Measurements from ENCODE around the gene SLC6A8.
"Not testable (repeated sequence)": the region's sequence is repeated elsewhere in the genome, so short reads cannot be mapped to it uniquely, and the experiment has no call there.

Gene SLC6A8

GRCh38 chrX:153736071-153736820 lies 48.5 kb downstream of the SLC6A8 start:
- no peaks in the 10 kb centered on the region for H3K9me3 Mint-ChIP-seq
- H3K4me3 Mint-ChIP-seq = no peak overlapping the region
- H3K36me3 Mint-ChIP-seq (ENCODE audit: insufficient read depth) = peaks cover 9% of the 10 kb centered on the region
- peak overlapping the region in 1 of 2 donors; percentile 46 for H3K27ac Mint-ChIP-seq
- ATAC-seq (replicated peaks) (no peak), DNase-seq (no peak)
- H3K4me1 Mint-ChIP-seq (ENCODE audit: low read depth in 2 of 2) = peaks cover 13 to 28% of the 10 kb centered on the region in 2 donors
- no peaks in the 10 kb centered on the region for H3K27me3 Mint-ChIP-seq

GRCh38 chrX:153736871-153737441 lies 49.2 kb downstream of the SLC6A8 start:
- Mint-ChIP-seq H3K4me3 (no peak overlapping the region), H3K9me3 (no peaks in the 10 kb centered on the region), H3K27ac (peak overlapping the region in 1 of 2 donors; percentile 46), H3K36me3 (ENCODE audit: insufficient read depth) (peaks cover 10% of the 10 kb centered on the region), H3K27me3 (no peaks in the 10 kb centered on the region), H3K4me1 (ENCODE audit: low read depth in 2 of 2) (peaks cover 6 to 22% of the 10 kb centered on the region in 2 donors)
- ATAC-seq (replicated peaks) = no peak
- no peak for DNase-seq

DNA sequence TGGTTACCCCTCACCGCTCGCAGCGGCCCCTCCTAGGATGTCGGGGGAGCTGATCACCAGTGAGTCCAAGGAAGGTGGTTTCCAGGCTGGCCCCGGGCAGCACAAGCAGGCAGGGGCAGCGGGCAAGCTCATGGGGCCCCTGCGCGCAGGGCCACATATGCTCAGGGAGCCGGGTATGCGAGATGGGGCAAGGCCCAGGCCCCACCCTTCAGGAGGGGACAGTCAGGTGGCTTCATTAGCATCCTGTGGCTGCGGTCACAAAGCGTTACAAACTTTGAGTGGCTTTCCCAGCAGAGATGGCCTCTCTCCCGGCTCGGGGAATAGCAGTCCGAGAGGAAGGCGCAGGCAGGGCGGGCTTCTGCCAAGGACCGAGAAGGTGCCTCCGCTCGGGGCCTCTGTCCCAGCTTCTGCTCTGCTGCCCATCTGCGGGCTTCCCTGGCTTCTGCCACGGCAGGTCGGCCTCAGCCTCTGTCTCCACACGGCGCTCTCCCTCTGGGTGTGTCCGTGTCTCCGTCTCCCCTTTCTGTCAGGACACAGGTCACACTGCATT lies 50.4 kb downstream of the SLC6A8 start:
- H3K4me3 Mint-ChIP-seq = no peak overlapping the region
- no peak for ATAC-seq (replicated peaks)
- no peak overlapping the region for H3K27ac Mint-ChIP-seq
- DNase-seq = no peak
- no peaks in the 10 kb centered on the region for H3K9me3 Mint-ChIP-seq
- H3K36me3 Mint-ChIP-seq (ENCODE audit: insufficient read depth) = peaks cover 10% of the 10 kb centered on the region
- no peaks in the 10 kb centered on the region for H3K27me3 Mint-ChIP-seq
- peaks cover 6 to 22% of the 10 kb centered on the region in 2 donors for H3K4me1 Mint-ChIP-seq (ENCODE audit: low read depth in 2 of 2)

DNA sequence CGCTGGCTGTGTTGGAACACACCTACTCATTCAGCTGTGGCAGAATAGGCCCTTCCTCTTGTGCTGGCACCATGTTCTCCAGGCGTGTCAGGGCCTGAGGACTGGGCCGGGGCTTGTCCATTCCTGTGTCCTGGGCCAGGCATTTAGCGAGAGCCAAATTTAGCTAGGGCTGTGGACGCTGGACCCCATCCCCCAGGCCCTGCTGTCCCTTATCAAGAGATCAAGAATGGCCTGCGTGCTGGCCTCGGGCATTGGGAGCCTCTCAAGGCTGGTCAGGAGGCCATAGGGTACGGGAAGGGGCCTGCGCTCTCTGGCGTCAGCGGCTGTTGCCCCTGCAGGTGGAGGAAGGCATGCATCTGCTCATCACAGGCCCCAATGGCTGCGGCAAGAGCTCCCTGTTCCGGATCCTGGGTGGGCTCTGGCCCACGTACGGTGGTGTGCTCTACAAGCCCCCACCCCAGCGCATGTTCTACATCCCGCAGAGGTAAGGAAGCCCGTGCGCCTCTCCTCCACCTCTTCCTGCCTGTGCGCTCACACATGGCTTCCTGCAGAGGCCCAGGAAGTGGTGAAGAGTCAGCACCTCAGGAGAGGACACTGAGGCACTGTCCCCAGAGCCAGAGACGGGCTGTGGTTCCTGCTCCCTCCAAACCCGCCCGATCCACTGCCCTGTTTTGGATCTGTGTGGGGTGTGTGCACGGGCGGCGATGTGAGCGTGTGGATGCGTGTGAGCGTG lies 52.2 kb downstream of the SLC6A8 start:
- Mint-ChIP-seq H3K9me3 (no peaks in the 10 kb centered on the region), H3K4me3 (peak overlapping the region; percentile 37 to 76), H3K27ac (peak overlapping the region in 1 of 2 donors; percentile 20), H3K36me3 (ENCODE audit: insufficient read depth) (peaks cover 6% of the 10 kb centered on the region), H3K4me1 (ENCODE audit: low read depth in 2 of 2) (peaks cover 6 to 19% of the 10 kb centered on the region in 2 donors), H3K27me3 (peaks cover 4 to 6% of the 10 kb centered on the region in 2 donors)
- DNase-seq = no peak
- ATAC-seq (replicated peaks) = peak; percentile 66

DNA sequence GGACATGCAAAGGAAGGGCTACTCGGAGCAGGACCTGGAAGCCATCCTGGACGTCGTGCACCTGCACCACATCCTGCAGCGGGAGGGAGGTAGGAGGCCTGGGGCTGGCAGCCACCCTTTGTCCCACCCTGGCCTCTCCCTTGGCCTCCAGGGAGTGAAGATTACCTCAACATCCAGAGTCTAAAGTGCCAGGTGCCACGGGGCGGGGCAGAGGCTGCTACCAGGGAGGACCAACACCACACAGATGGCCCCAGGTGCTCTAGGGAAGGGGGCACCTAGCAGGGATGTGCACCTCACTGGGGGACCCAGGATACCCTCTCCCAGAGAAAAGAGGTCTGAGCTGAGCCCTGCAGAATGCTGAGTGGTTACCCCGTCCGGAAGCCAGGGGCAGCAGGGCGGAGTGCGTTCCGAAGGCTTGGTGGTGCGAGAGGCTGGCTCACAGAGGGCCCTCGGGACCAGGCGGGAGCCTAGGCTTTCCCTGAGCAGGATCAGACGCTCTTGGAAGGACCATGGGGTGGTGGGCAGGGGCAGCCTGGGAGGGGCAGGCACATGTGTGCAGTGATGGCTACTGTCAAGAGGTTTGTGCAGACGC lies 53.0 kb downstream of the SLC6A8 start:
- Mint-ChIP-seq H3K27ac (peak overlapping the region in 1 of 2 donors; percentile 62), H3K4me3 (peak overlapping the region in 1 of 2 donors; percentile 76), H3K36me3 (ENCODE audit: insufficient read depth) (peaks cover 6% of the 10 kb centered on the region), H3K27me3 (peaks cover 4 to 9% of the 10 kb centered on the region in 2 donors), H3K9me3 (no peaks in the 10 kb centered on the region), H3K4me1 (ENCODE audit: low read depth in 2 of 2) (peaks cover under 1 to 11% of the 10 kb centered on the region in 2 donors)
- ATAC-seq (replicated peaks) = no peak
- no peak for DNase-seq

- peak overlapping the region in 1 of 2 donors; percentile 62 for H3K27ac Mint-ChIP-seq
- ATAC-seq (replicated peaks) = no peak
- H3K9me3 Mint-ChIP-seq = no peaks in the 10 kb centered on the region
- peak overlapping the region in 1 of 2 donors; percentile 76 for H3K4me3 Mint-ChIP-seq
- H3K27me3 Mint-ChIP-seq = peaks cover 9 to 16% of the 10 kb centered on the region in 2 donors
- DNase-seq = no peak
- H3K36me3 Mint-ChIP-seq (ENCODE audit: insufficient read depth) = peaks cover 6% of the 10 kb centered on the region
- H3K4me1 Mint-ChIP-seq (ENCODE audit: low read depth in 2 of 2) = peaks cover 0 to 12% of the 10 kb centered on the region in 2 donors
Measured at GRCh38 chrX:153741446-153741845, 53.7 kb downstream of the SLC6A8 start.

DNA sequence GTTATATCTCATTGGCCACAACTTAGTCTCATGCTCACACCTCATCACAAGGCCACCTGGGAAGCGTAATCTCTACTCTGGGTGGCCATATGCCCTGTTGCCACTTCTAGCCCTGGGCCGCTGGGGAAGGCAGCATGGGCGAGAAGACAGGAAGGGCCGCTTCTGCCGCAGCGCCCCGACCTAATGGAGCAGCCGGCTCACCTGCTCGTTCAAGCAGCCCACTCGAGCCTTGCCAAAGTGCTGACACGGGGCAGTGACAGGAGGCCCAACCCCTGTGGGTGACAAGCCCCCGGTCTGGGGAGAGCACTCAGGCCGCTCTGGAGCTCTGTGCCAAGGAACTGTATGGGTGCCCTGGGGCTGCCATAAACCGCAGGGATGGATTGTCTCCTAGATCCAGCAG lies 54.4 kb downstream of the SLC6A8 start:
- not testable (repeated sequence) for H3K9me3 Mint-ChIP-seq; H3K36me3 Mint-ChIP-seq (ENCODE audit: insufficient read depth); H3K4me3 Mint-ChIP-seq; H3K27ac Mint-ChIP-seq; ATAC-seq (replicated peaks); H3K4me1 Mint-ChIP-seq (ENCODE audit: low read depth in 2 of 2); DNase-seq
- peaks cover 13 to 20% of the 10 kb centered on the region in 2 donors for H3K27me3 Mint-ChIP-seq

- H3K27me3 Mint-ChIP-seq = peaks cover 13 to 20% of the 10 kb centered on the region in 2 donors
- not testable (repeated sequence) for H3K4me1 Mint-ChIP-seq (ENCODE audit: low read depth in 2 of 2); H3K27ac Mint-ChIP-seq
Measured at GRCh38 chrX:153742796-153743467, 55.2 kb downstream of the SLC6A8 start.

GRCh38 chrX:153743468-153744209 lies 55.9 kb downstream of the SLC6A8 start:
- H3K27ac Mint-ChIP-seq; H3K4me1 Mint-ChIP-seq (ENCODE audit: low read depth in 2 of 2); H3K36me3 Mint-ChIP-seq (ENCODE audit: insufficient read depth); DNase-seq; H3K9me3 Mint-ChIP-seq; ATAC-seq (replicated peaks); H3K4me3 Mint-ChIP-seq: not testable (repeated sequence)
- peaks cover 13 to 20% of the 10 kb centered on the region in 2 donors for H3K27me3 Mint-ChIP-seq

More at GRCh38 chrX:153742796-153743467, 55.2 kb downstream of the SLC6A8 start:
- not testable (repeated sequence) for H3K4me3 Mint-ChIP-seq; H3K36me3 Mint-ChIP-seq (ENCODE audit: insufficient read depth); ATAC-seq (replicated peaks); H3K9me3 Mint-ChIP-seq; DNase-seq

DNA sequence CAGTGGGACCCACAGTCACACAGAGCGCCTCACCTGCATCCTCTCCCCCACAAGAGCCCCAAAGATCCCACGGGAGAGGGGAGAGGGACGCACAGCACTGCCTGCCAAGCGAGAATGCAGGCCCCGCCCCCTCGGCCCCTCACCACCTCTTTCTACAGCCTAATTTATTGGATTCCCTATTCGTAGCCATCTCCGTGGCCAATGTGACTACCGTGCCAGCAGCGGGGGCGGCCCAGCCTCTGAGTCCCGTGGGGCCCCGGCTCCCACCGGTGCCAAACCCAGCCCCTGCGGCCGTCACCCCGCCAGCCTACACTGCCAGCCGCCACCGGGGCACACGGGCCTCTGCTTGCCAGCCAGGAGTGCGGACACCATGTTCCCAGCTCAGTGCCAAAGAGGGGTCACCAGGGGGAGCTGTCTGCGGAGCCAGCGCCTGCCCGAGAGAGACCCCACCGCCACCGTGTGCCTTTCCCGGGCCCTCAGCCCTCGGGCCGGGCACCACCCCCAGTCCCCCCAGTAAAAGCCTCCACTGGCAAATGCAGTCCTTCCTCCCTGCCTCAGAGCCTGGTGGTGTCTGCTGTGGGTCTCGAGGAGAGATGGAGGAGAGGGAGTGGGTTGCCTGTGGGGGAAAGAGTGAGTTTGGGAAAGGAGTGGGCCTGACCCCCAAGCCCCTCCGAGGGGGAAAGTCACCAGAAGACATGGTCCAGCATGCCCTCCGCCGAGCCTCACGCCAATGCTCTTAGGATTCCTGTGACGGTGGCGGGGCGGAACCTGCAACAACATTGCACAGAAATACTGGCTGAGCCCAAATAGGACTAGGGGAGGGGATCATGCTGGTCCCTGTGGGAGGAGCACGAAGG lies 56.7 kb downstream of the SLC6A8 start:
- DNase-seq (no peak), ATAC-seq (replicated peaks) (no peak)
- H3K36me3 Mint-ChIP-seq (ENCODE audit: insufficient read depth) = peaks cover 4% of the 10 kb centered on the region
- H3K27me3 Mint-ChIP-seq = peaks cover 13 to 26% of the 10 kb centered on the region in 2 donors
- H3K4me1 Mint-ChIP-seq (ENCODE audit: low read depth in 2 of 2) = peaks cover 0 to 9% of the 10 kb centered on the region in 2 donors
- H3K27ac Mint-ChIP-seq = no peak overlapping the region
- no peaks in the 10 kb centered on the region for H3K9me3 Mint-ChIP-seq
- no peak overlapping the region for H3K4me3 Mint-ChIP-seq

DNA sequence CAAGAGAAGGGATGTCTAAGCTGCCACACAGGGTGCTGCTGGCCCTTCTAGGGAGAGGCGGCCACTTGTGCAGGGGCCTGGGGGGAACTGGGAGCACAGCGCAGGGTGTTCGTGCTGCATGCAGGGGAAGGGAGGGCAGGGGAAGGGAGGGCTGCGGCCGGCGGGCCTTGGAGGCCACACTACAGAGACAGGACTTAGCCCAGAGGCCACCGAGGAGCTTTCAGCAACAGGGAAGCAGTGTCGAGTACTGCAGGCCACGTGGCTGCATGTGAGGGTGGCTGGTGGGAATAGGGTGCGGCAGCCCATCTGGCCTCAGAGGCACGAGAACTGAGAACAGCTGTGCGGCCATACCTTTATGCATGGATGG lies 57.3 kb downstream of the SLC6A8 start:
- not testable (repeated sequence) for H3K27ac Mint-ChIP-seq; H3K36me3 Mint-ChIP-seq (ENCODE audit: insufficient read depth); H3K9me3 Mint-ChIP-seq; DNase-seq; H3K4me3 Mint-ChIP-seq; H3K4me1 Mint-ChIP-seq (ENCODE audit: low read depth in 2 of 2); ATAC-seq (replicated peaks)
- peaks cover 13 to 32% of the 10 kb centered on the region in 2 donors for H3K27me3 Mint-ChIP-seq
